Stimulated activated CD8-positive, alpha-beta memory T cell treated with anti-CD3 and anti-CD28 coated beads, Interleukin-12 subunit alpha, Interleukin-12 subunit beta, amount 100 ng/mL, for 4 hours (primary cell): Measurements from ENCODE around the gene CYP17A1.
"Not testable (repeated sequence)": the region's sequence is repeated elsewhere in the genome, so short reads cannot be mapped to it uniquely, and the experiment has no call there.

Experiments
- DNase-seq: peaks from one replicate; pipeline ENCODE4 v3.0.0-alpha.2; 2020; ENCODE audit warnings: low read depth

Gene CYP17A1

GRCh38 chr10:102835007-102835482, 2.2 kb downstream of the CYP17A1 start:
- DNase-seq, result peak; percentile 37

- DNase-seq, result no peak
These were observed 3.1 kb downstream of the CYP17A1 start for GRCh38 chr10:102834143-102834542.

GRCh38 chr10:102832987-102833386, 4.2 kb downstream of the CYP17A1 start:
- no peak for DNase-seq

- DNase-seq, result no peak
These were observed 5.0 kb downstream of the CYP17A1 start for GRCh38 chr10:102832248-102832647.

GRCh38 chr10:102831322-102832071, 5.7 kb downstream of the CYP17A1 start:
- no peak for DNase-seq

- no peak for DNase-seq
These were observed 9.6 kb downstream of the CYP17A1 start for GRCh38 chr10:102827597-102827975.

GRCh38 chr10:102826148-102826796, 10.9 kb downstream of the CYP17A1 start:
- DNase-seq, result no peak

GRCh38 chr10:102824664-102825063, 12.5 kb downstream of the CYP17A1 start:
- DNase-seq, result no peak

- no peak for DNase-seq
These were observed 15.0 kb downstream of the CYP17A1 start for GRCh38 chr10:102822222-102822621.

GRCh38 chr10:102820008-102820407, 17.2 kb downstream of the CYP17A1 start:
- not testable (repeated sequence) for DNase-seq

- no peak for DNase-seq
These were observed 18.2 kb downstream of the CYP17A1 start for GRCh38 chr10:102819054-102819453.

GRCh38 chr10:102817175-102817574, 20.0 kb downstream of the CYP17A1 start:
- DNase-seq, result no peak

GRCh38 chr10:102815790-102816549, 21.2 kb downstream of the CYP17A1 start:
- no peak for DNase-seq

GRCh38 chr10:102814873-102815661, 22.1 kb downstream of the CYP17A1 start:
- DNase-seq, result no peak

GRCh38 chr10:102814453-102814871, 22.8 kb downstream of the CYP17A1 start:
- no peak for DNase-seq

- no peak for DNase-seq
These were observed 23.3 kb downstream of the CYP17A1 start for GRCh38 chr10:102813734-102814452.

GRCh38 chr10:102813017-102813541, 24.1 kb downstream of the CYP17A1 start:
- no peak for DNase-seq

- DNase-seq, result no peak
These were observed 24.9 kb downstream of the CYP17A1 start for GRCh38 chr10:102812231-102812876.

- DNase-seq, result no peak
These were observed 25.9 kb downstream of the CYP17A1 start for GRCh38 chr10:102811346-102811745.

- DNase-seq, result no peak
These were observed 28.8 kb downstream of the CYP17A1 start for GRCh38 chr10:102808380-102808779.
